Activated CD8-positive, alpha-beta memory T cell treated with anti-CD3 and anti-CD28 coated beads, Interleukin-2, amount 10 ng/mL, durations not matched to agents 7 days and 5 days (primary cell): ENCODE data around the gene NRL. TPM values are rescaled to one million over a fixed set of nuclear protein-coding genes. Genes with fewer than 3 reads are reported as not detected.

ENCODE experiments used
- ATAC-seq: fragments of 150-1000 bp; cut with Tn5 transposase; one replicate; pipeline ENCODE4 v1.10.0; 2021; ENCODE audit warnings: moderate library complexity
- CTCF ChIA-PET: fragments of 350-600 bp; sonication (Branson Sonifier 250); formaldehyde crosslinking; loops from one replicate; lab custom pipeline; 2021; ENCODE audit warnings: antibody characterized with exemption; lab: Charles Lee
- DNase-seq: peaks from one replicate; pipeline ENCODE4 v3.0.0-alpha.2; 2020
- H3K27ac Mint-ChIP-seq: one replicate; pipeline ENCODE4 v1.8.0; 2021; ENCODE audit warnings: mild to moderate bottlenecking, mixed read lengths
- H3K27me3 Mint-ChIP-seq: one replicate; pipeline ENCODE4 v1.8.0; 2021; ENCODE audit warnings: mixed read lengths
- H3K36me3 Mint-ChIP-seq: one replicate; pipeline ENCODE4 v1.8.0; 2021; ENCODE audit warnings: mild to moderate bottlenecking, mixed read lengths
- H3K4me1 Mint-ChIP-seq: one replicate; pipeline ENCODE4 v1.8.0; 2021; ENCODE audit warnings: mixed read lengths
- H3K4me3 Mint-ChIP-seq: one replicate; pipeline ENCODE4 v1.8.0; 2021; ENCODE audit warnings: mild to moderate bottlenecking, moderate library complexity, mixed read lengths
- H3K9me3 Mint-ChIP-seq: one replicate; pipeline ENCODE4 v1.8.0; 2022; ENCODE audit warnings: low read depth, mixed read lengths
- total RNA-seq, 2 experiments: library from RNA; stranded (reverse); gene quantifications; one replicate each; pipeline ENCODE4 v1.2.3, GENCODE V29; 2021

NRL gene
- total RNA-seq, 2 experiments from 2014 or later: 2.6 to 3.2 TPM

DNA sequence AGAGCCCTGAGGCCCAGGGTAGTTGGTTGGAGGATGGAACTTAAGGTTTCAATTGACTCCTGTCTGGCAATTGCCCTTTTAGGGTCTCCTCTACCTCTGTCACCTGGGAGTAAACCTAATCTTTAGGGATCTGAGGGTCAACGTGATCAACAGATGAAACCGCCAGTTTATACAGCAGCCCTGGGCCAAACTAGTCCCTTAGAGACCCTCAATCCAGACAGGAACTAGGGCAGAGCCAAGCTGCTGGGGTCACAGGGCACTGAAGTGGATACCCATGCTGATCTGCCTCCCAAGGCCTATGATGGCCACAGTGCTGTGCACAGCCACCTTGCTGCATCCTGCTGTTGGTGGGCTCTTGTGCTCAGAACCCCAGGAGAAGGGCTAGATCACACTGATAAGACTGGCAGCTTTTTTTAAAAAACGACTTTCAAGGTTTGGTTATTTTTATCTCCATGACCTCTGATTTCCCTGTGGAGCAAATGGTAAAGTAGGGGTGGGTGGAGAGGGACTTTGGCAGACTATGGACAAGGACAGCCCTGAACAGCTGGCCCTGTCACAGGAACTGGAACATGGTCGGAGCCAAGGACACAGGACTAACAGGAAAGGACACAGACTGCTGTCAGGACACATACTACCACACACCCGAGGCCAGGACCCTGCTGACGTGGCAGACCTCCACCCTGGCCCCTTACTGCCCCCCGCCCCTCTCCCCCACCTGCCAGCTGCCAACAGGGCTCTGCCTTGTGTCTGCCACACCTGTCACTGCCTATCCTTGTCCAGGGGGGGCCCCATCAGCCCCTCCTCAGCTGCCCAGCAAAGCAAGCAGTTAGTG lies 16.2 kb upstream of the NRL start:
- Mint-ChIP-seq H3K4me1 (peaks cover 22% of the 10 kb centered on the region), H3K27ac (no peak overlapping the region), H3K4me3 (no peak overlapping the region), H3K27me3 (no peaks in the 10 kb centered on the region), H3K9me3 (no peaks in the 10 kb centered on the region), H3K36me3 (peaks cover 1% of the 10 kb centered on the region)
- CTCF ChIA-PET: interaction anchor here (1.1 kb wide), 1 partner anchor 13 kb away, joined by 3 read pairs; no protein-coding TSS in a partner anchor
- ATAC-seq (no peak), DNase-seq (no peak)

DNA sequence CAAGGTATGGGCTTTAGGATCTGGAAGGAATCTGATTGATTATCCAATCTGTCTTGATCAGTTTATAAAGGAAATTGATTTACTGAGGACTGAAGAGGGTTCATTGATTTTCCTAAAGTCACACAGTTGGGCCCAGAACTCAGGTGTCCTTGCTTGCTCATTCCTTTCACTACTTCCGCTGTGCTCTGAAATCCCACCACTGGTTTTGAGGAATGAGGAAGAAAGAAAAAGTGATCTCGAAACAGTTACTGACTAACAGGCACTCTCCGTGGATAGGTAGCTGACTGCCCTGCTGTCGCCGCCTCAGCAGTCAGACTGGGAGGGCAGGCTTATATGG lies 15.6 kb upstream of the NRL start, which contains the start of gene FITM1:
Gene FITM1 (plus strand): TSS at position 280 of the 337 bp plus-strand sequence. CDS start 905 bp downstream, outside the sequence.
- CTCF ChIA-PET: interaction anchor here (1.1 kb wide), 1 partner anchor 12 kb away, joined by 3 read pairs; no protein-coding TSS in a partner anchor
- Mint-ChIP-seq H3K9me3 (no peaks in the 10 kb centered on the region), H3K36me3 (peaks cover 1% of the 10 kb centered on the region), H3K4me1 (peaks cover 20% of the 10 kb centered on the region), H3K27me3 (no peaks in the 10 kb centered on the region), H3K4me3 (no peak within 1 kb of the TSS), H3K27ac (no peak within 1 kb of the TSS)
- DNase-seq (no peak), ATAC-seq (no peak)

DNA sequence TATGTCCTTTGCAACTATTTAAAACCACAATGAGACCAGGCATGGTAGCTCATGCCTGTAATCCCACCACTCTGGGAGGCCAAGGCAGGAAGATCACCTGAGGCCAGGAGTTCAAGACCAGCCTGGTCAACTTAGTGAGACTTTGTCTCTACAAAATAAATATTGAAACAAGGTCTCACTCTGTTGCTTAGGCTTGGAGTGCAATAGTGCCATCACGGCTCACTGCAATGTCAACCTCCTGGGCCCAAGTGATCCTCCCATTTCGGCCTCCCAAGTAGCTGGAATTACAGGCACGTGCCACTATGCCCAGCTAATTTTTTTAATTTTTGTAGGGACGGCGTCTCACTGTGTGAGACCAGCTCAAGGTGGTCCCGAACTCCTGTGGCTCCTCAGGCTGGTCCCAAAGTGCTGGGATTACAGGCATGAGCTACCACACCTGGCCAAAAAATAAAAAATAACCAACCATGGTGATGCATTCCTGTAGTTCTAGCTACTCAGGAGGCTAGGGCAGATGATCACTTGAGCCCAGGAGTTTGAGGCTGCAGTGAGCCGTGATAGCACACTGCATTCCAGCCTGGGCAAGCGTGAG lies 14.8 kb upstream of the NRL start:
- ATAC-seq: no peak
- H3K9me3 Mint-ChIP-seq: no peaks in the 10 kb centered on the region
- H3K27ac Mint-ChIP-seq: no peak overlapping the region
- H3K4me3 Mint-ChIP-seq: no peak overlapping the region
- H3K36me3 Mint-ChIP-seq: peaks cover 1% of the 10 kb centered on the region
- CTCF ChIA-PET: interaction anchor here (1.0 to 1.4 kb wide), 4 partner anchors 12 to 32 kb away, joined by 3 to 6 read pairs (median 4); partner anchors contain the start of genes DCAF11, IRF9 and NRL
- no peak for DNase-seq
- H3K27me3 Mint-ChIP-seq: no peaks in the 10 kb centered on the region
- peaks cover 16% of the 10 kb centered on the region for H3K4me1 Mint-ChIP-seq

DNA sequence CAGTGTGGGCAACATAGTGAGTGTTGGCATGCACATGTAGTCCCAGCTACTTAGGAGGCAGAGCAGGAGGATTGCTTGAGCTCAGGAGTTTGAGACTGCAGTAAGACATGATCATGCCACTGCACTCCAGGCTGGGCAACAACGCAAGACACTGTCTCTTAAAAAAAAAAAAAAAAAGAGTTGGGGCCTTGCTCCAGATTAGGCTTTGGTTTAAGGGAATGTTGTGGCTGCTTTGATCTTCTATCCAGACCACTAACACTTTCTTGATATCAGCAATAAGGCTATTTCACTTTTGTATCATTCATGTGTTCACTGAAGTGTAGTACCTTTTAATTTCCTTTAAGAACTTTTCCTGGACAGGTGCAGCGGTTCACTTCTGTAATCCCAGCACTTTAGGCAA lies 12.9 kb upstream of the NRL start:
- Mint-ChIP-seq H3K27me3 (no peaks in the 10 kb centered on the region), H3K4me3 (no peak overlapping the region), H3K36me3 (peaks cover 7% of the 10 kb centered on the region), H3K4me1 (peaks cover 12% of the 10 kb centered on the region), H3K27ac (no peak overlapping the region), H3K9me3 (no peaks in the 10 kb centered on the region)
- ATAC-seq (no peak), DNase-seq (no peak)
- CTCF ChIA-PET: interaction anchor here (1.1 to 2.1 kb wide), 3 partner anchors 8 to 19 kb away, joined by 3 to 6 read pairs (median 3); partner anchors contain the start of gene PSME1

DNA sequence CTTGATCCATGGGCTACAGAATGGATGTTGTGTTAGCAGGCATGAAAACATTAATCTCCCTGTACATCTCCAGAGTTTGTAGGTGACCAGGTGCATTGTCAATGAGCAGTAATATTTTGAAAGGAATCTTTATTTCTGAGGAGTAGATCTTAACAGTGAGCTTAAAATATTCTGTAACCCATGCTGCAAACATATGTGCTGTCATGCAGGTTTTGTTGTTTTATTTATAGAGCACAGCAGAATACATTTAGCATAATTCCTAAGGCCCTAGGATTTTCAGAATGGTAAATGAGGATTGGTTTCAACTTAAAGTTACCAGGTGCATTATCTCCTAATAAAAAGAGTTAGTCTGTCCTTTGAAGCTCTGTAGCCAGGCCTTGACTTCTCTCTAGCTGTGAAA lies 12.2 kb upstream of the NRL start:
- H3K9me3 Mint-ChIP-seq: no peaks in the 10 kb centered on the region
- no peak overlapping the region for H3K4me3 Mint-ChIP-seq
- H3K36me3 Mint-ChIP-seq: peaks cover 10% of the 10 kb centered on the region
- ATAC-seq (no peak), DNase-seq (no peak)
- peaks cover 5% of the 10 kb centered on the region for H3K4me1 Mint-ChIP-seq
- no peak overlapping the region for H3K27ac Mint-ChIP-seq
- CTCF ChIA-PET: interaction anchor here (0.6 to 2.7 kb wide), 6 partner anchors 9 to 142 kb away, joined by 3 to 7 read pairs (median 4); partner anchors contain the start of genes IRF9, NRL and PSME1
- H3K27me3 Mint-ChIP-seq: no peaks in the 10 kb centered on the region

DNA sequence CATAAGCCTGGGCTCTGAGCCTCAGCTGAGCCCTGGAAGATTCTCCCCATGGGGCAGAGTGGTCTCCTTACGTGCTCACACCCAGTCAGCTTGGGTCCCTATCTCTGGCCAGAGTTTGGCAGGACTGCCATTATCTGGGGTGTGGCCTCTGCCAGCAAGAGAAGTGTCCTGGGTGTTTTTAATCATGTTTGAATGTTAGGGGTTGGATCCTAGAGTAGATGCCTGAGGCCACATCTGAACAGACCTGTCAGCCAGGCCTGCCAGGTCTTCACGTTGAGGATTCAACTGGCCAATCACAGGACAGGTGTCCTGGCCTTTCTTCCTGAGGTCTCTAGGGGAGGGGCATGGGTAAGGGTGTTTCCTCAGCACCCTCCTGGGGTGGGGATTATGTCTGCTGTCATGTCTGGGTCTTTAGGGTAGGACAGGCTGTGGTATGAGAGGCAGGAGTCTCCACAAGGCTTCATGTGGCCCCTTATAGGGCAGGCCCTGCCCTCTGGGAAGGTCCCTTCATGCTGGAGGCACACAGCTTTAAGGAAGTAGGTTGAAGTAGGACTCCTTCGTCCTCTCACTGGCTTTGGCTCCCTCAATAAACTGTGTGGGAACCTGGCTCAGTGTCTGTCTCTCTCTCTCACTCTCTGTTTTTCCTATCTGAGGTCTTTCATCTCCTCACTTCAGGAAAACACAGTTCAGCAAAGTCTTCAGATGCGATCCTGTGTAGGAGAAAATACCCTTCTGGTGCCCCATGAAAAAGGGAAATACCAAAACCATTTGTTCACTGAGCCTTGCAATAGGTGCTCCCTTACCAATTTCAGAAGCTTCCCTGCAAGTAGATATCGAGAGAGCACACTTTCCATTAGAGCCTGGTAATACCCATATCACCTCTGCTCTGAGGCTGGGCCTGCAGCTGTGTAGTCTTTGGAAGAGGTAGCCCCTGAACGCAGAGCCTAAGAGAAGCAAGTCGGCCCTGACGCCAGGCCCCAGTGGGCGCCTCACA lies 9.0 kb upstream of the NRL start:
- Mint-ChIP-seq H3K27ac (no peak overlapping the region), H3K36me3 (peaks cover 30% of the 10 kb centered on the region), H3K4me3 (no peak overlapping the region), H3K4me1 (no peaks in the 10 kb centered on the region), H3K9me3 (no peaks in the 10 kb centered on the region), H3K27me3 (no peaks in the 10 kb centered on the region)
- DNase-seq (no peak), ATAC-seq (no peak)
- CTCF ChIA-PET: interaction anchor here (1.2 to 1.3 kb wide), 2 partner anchors 8 to 15 kb away, joined by 5 to 8 read pairs; partner anchors contain the start of genes DCAF11 and NRL

DNA sequence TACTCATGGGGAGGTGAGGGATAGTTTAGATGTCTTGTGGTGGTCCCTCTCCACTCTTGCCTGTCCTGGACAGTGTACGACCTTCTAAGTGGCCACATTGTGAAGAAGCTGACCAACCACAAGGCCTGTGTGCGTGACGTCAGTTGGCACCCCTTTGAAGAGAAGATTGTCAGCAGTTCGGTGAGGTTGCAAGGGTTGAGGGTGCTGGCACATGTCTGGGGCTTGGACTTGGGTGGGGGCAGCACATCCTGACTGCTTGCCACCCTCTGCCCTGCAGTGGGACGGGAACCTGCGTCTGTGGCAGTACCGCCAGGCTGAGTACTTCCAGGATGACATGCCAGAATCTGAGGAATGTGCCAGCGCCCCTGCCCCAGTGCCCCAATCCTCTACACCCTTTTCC lies 8.1 kb upstream of the NRL start:
- ATAC-seq (no peak), DNase-seq (no peak)
- Mint-ChIP-seq H3K4me1 (peaks cover 3% of the 10 kb centered on the region), H3K36me3 (peaks cover 37% of the 10 kb centered on the region), H3K4me3 (no peak overlapping the region), H3K9me3 (no peaks in the 10 kb centered on the region), H3K27me3 (no peaks in the 10 kb centered on the region), H3K27ac (no peak overlapping the region)
- CTCF ChIA-PET: interaction anchor here (1.2 kb wide), 1 partner anchor 14 kb away, joined by 5 read pairs; no protein-coding TSS in a partner anchor

DNA sequence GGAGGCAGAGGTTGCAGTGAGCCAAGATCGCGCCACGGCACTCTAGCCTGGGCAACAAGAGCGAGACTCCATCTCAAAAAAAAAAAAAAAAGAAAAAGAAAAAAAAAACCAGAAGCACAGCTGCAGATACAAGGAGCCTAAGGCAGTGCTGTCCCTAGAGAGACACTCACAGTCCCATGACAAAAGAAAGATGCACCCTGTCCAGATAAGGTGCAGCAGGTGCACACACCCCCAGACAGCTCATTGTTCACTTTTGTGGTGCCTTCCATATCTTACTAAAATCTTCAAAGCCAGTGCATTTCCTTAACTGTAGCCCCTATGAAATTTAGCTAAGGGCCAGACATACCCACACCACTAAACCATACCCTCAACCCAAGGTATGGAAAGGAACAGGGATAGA lies 7.7 kb upstream of the NRL start:
- Mint-ChIP-seq H3K36me3 (peaks cover 41% of the 10 kb centered on the region), H3K4me1 (peaks cover 5% of the 10 kb centered on the region), H3K4me3 (no peak overlapping the region), H3K27me3 (no peaks in the 10 kb centered on the region), H3K9me3 (no peaks in the 10 kb centered on the region), H3K27ac (no peak overlapping the region)
- CTCF ChIA-PET: interaction anchor here (1.2 kb wide), 1 partner anchor 14 kb away, joined by 5 read pairs; no protein-coding TSS in a partner anchor
- DNase-seq (no peak), ATAC-seq (no peak)

DNA sequence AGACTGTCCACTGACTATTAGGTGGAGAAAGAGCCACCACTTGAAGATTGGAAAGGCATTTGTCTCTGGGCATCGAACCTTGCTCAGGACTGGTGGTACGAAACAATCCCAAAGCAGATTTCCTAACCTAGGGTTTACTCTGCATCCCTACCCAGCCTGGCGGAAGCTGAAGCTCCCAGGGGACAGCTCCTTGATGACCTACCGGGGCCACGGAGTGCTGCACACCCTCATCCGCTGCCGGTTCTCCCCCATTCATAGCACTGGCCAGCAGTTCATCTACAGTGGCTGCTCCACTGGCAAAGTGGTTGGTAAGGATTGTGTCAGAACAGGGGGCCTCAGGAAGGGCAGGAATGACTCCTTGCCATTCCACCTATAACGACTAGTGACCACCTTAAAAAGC lies 6.5 kb upstream of the NRL start:
- CTCF ChIA-PET: interaction anchor here (1.2 to 1.6 kb wide), 2 partner anchors 12 to 13 kb away, joined by 3 read pairs; no protein-coding TSS in a partner anchor
- Mint-ChIP-seq H3K4me1 (peaks cover 14% of the 10 kb centered on the region), H3K9me3 (no peaks in the 10 kb centered on the region)

DNA sequence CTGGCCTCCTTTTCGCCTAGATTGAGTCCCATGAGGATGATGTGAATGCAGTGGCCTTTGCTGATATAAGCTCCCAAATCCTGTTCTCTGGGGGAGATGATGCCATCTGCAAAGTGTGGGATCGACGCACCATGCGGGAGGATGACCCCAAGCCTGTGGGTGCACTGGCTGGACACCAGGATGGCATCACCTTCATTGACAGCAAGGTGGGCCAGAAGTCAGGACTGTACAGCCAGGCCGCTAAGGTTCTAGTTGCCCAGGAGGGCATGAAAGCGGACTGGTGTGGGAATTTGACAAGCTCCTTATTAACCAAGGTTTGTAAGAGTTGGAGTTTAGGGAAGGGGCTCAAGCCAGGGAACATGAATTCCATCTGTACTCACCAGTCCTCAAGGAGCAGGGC lies 4.9 kb upstream of the NRL start:
- CTCF ChIA-PET: interaction anchor here (0.8 to 1.4 kb wide), 3 partner anchors 13 to 16 kb away, joined by 3 to 4 read pairs (median 3); partner anchors contain the start of gene PSME1
- H3K4me1 Mint-ChIP-seq: peaks cover 24% of the 10 kb centered on the region
- no peak for DNase-seq
- H3K4me3 Mint-ChIP-seq: no peak overlapping the region
- no peak for ATAC-seq
- peaks cover 53% of the 10 kb centered on the region for H3K36me3 Mint-ChIP-seq
- no peaks in the 10 kb centered on the region for H3K9me3 Mint-ChIP-seq
- H3K27me3 Mint-ChIP-seq: no peaks in the 10 kb centered on the region
- H3K27ac Mint-ChIP-seq: no peak overlapping the region

More for the DNA sequence above, 6.5 kb upstream of the NRL start:
- H3K36me3 Mint-ChIP-seq: peaks cover 49% of the 10 kb centered on the region
- no peak overlapping the region for H3K27ac Mint-ChIP-seq
- no peak overlapping the region for H3K4me3 Mint-ChIP-seq
- ATAC-seq (no peak), DNase-seq (no peak)
- H3K27me3 Mint-ChIP-seq: no peaks in the 10 kb centered on the region

DNA sequence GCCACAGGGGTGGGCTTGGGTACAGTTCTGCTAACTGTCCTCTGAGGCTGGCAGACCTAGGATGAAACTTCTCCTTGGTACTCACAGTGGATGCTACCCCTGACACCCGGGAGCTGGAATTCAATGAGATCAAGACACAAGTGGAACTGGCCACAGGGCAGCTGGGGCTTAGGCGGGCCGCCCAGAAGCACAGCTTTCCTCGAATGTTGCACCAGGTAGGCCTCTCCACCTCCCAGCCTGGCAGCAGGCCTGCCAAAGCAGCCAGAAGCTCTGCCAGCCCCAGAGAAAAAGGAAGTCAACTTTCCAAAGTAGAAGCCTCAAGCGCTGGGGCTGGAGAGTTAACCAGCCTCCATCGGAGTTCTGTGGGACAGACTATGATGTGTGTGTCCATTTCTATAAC lies 2.4 kb upstream of the NRL start:
- H3K27me3 Mint-ChIP-seq: no peaks in the 10 kb centered on the region
- no peak overlapping the region for H3K4me3 Mint-ChIP-seq
- peaks cover 24% of the 10 kb centered on the region for H3K4me1 Mint-ChIP-seq
- H3K36me3 Mint-ChIP-seq: peaks cover 45% of the 10 kb centered on the region
- no peak overlapping the region for H3K27ac Mint-ChIP-seq
- H3K9me3 Mint-ChIP-seq: no peaks in the 10 kb centered on the region
- ATAC-seq (no peak), DNase-seq (no peak)
- CTCF ChIA-PET: interaction anchor here (0.7 to 5.3 kb wide), 5 partner anchors 9 to 44 kb away, joined by 3 to 52 read pairs (median 6); partner anchors contain the start of genes FITM1, IRF9 and PSME1

DNA sequence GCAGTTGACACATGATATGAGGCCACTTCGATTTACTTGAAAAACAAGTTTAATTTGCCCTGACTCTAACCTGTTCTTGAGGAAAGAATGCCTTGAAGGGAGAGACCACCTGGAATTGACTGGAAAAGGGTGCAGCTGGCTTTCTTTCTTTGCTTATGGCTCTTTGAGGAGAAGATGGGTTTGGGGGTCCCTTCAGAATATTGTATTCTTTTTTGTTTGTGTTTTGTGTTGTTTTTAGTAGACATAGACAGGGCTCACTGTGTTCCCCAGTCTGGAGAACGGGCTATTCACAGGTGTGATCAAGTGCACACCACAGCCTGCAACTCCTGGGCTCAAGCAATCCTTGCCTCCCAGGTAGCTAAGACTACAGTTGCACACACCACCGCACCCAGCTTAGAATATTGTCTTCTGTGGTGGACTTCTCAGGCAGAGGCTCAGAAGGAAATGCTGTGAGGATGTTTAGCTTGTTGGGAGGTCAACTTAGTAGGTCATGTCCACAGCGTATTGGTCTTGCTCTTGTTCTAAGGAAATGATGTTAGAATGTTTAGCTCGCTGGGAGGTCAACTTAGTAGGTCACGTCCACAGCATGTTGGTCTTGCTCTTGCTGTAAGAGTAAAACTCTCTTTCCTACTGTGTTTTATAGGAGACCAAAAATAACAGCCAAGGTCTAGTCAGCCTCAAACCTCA lies 1.5 kb upstream of the NRL start:
- Mint-ChIP-seq H3K27me3 (no peaks in the 10 kb centered on the region), H3K4me1 (peaks cover 24% of the 10 kb centered on the region), H3K36me3 (peaks cover 41% of the 10 kb centered on the region), H3K27ac (peak overlapping the region; percentile 100), H3K9me3 (no peaks in the 10 kb centered on the region), H3K4me3 (peak overlapping the region; percentile 99)
- no peak for DNase-seq
- CTCF ChIA-PET: interaction anchor here (1.0 to 5.3 kb wide), 7 partner anchors 8 to 192 kb away, joined by 3 to 52 read pairs (median 8); partner anchors contain the start of genes EMC9, IRF9 and PSME1
- ATAC-seq: no peak
